ENCODE results near the gene NBAS. TPM values are rescaled to one million over a fixed set of nuclear protein-coding genes. Genes with fewer than 3 reads are reported as not detected.

The NBAS gene
- total and polyA plus RNA-seq, 2 donors (not counting 3 experiments of a cell fraction or from before 2014, with no cell fraction given) = 29.4 to 43.0 TPM

DNA sequence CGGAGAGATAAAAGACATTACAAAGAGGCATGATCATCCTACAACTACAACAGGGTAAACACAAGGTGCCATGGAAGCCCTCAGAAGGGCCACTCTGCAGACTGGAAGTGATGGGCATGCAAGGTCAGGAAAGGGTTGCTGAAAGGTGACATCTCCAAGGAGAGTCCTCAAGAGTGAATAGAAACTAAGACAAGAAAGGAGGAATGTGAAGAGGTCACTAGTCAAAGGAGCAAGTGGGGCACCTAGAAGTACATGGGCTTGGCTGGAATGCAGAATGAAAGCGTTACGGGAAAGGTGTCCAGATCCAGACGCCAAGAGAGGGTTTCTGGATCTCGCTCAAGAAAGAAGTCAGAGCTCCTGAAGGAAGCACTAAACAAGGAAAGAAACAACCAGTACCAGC, 314.3 kb downstream of the NBAS start:
- H2AFZ ChIP-seq (ENCODE audit: low read depth, low read length) = no peak overlapping the region
- H3K9me3 ChIP-seq (replicated peaks; ENCODE audit: control insufficient read depth, insufficient read depth, low read length) = no peaks in the 10 kb centered on the region
- ChIA-PET CTCF (interaction anchor here (1.1 kb wide), 1 partner anchor 17 kb away, joined by 3 read pairs; no protein-coding TSS in a partner anchor), POLR2A (no interaction called here)
- FAIRE-seq = no peak
- no peaks in the 10 kb centered on the region for H3K79me2 ChIP-seq (ENCODE audit: control insufficient read depth, insufficient read depth, low read length)
- dilution Hi-C loops (cut with MboI; ENCODE audit: extremely low pct_ligation_motif_present, low sequenced_read_pairs) = no loop called here
- BruUV-seq (replicated peaks) = no TSS peak
- no peak for DNase-seq (ENCODE audit: low read depth, low spot score)
- no peak overlapping the region for H3K27ac ChIP-seq (ENCODE audit: insufficient read depth, low read depth, low read length)
- no peaks in the 10 kb centered on the region for H4K20me1 ChIP-seq (replicated peaks; ENCODE audit: control insufficient read depth, extremely low read depth, insufficient read depth, low read length)
- TF ChIP-seq FOS (IDR thresholded peaks at IDR 0.05; ENCODE audit: borderline replicate concordance, insufficient read depth, low read length) = no peak
- no peak for TF ChIP-seq JUN (IDR thresholded peaks at IDR 0.05; ENCODE audit: borderline replicate concordance, insufficient read depth, insufficient read length, low read depth)
- TF ChIP-seq, protein P1, sequence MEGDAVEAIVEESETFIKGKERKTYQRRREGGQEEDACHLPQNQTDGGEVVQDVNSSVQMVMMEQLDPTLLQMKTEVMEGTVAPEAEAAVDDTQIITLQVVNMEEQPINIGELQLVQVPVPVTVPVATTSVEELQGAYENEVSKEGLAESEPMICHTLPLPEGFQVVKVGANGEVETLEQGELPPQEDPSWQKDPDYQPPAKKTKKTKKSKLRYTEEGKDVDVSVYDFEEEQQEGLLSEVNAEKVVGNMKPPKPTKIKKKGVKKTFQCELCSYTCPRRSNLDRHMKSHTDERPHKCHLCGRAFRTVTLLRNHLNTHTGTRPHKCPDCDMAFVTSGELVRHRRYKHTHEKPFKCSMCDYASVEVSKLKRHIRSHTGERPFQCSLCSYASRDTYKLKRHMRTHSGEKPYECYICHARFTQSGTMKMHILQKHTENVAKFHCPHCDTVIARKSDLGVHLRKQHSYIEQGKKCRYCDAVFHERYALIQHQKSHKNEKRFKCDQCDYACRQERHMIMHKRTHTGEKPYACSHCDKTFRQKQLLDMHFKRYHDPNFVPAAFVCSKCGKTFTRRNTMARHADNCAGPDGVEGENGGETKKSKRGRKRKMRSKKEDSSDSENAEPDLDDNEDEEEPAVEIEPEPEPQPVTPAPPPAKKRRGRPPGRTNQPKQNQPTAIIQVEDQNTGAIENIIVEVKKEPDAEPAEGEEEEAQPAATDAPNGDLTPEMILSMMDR (IDR thresholded peaks at IDR 0.05; ENCODE audit: extremely low read depth in 1 of 2, insufficient read depth in 1 of 2, low read depth in 1 of 2, low read length in 2 of 2) = no peak
- TF ChIP-seq GATA2 (IDR thresholded peaks at IDR 0.05; ENCODE audit: insufficient read depth, insufficient read length, low read depth, low read length) = no peak
- TF ChIP-seq POLR2A (IDR thresholded peaks at IDR 0.05; ENCODE audit: low read depth, low read length) = no peak
- no peak for TF ChIP-seq MYC (IDR thresholded peaks at IDR 0.05; ENCODE audit: low read depth, low read length)
- no peak for TF ChIP-seq POLR2AphosphoS5 (IDR thresholded peaks at IDR 0.05; ENCODE audit: insufficient read depth, low read depth, low read length)
- no peak for TF ChIP-seq EZH2 (IDR thresholded peaks at IDR 0.05; ENCODE audit: borderline replicate concordance, low read depth, low read length, severe bottlenecking)
- TF ChIP-seq, protein P2, sequence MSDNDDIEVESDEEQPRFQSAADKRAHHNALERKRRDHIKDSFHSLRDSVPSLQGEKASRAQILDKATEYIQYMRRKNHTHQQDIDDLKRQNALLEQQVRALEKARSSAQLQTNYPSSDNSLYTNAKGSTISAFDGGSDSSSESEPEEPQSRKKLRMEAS (IDR thresholded peaks at IDR 0.05; ENCODE audit: insufficient read depth, insufficient read length) = no peak
- H3K4me3 ChIP-seq (replicated peaks in 1 of 3; ENCODE audit: insufficient read depth in 1 of 3, low read depth in 1 of 3, low read length in 3 of 3) = no peak overlapping the region
- peaks cover 5% of the 10 kb centered on the region for H3K4me1 ChIP-seq (ENCODE audit: control insufficient read depth, extremely low read depth, insufficient read depth, low read length)
- no peaks in the 10 kb centered on the region for H3K36me3 ChIP-seq (ENCODE audit: control insufficient read depth in 2 of 2, extremely low read depth in 1 of 2, insufficient read depth in 2 of 2, low read length in 2 of 2)
- intact Hi-C loops (cut with micrococcal nuclease) = no loop called here
- no peak overlapping the region for H3K4me2 ChIP-seq (ENCODE audit: insufficient read depth, low read length)
- no peaks in the 10 kb centered on the region for H3K9me1 ChIP-seq (replicated peaks; ENCODE audit: control insufficient read depth, extremely low read depth, insufficient read depth, low read length)
- H3K27me3 ChIP-seq (ENCODE audit: control insufficient read depth in 2 of 2, insufficient read depth in 2 of 2, low read length in 2 of 2) = no peaks in the 10 kb centered on the region
- H3K9ac ChIP-seq (replicated peaks; ENCODE audit: extremely low read depth, insufficient read depth, low read length) = no peak overlapping the region

All from endothelial cell of umbilical vein (primary cell).